ENCODE measurements around the gene LAMB4.

LAMB4 gene

GRCh38 chr7:108130261-108130660 lies at the start of gene LAMB4:
LAMB4 (minus strand) TSS chr7:108130361; CDS start chr7:108123164, 7,197 bp downstream.
- no peak for DNase-seq (ENCODE audit: low spot score)

GRCh38 chr7:108178398-108178797 lies 48.2 kb upstream of the LAMB4 start:
- DNase-seq (ENCODE audit: low spot score), result no peak

GRCh38 chr7:108171164-108171563 lies 41.0 kb upstream of the LAMB4 start:
- DNase-seq (ENCODE audit: low spot score), result no peak

GRCh38 chr7:108170251-108170650 lies 40.1 kb upstream of the LAMB4 start:
- DNase-seq (ENCODE audit: low spot score), result no peak

- DNase-seq (ENCODE audit: low spot score), result no peak
These were observed 37.3 kb upstream of the LAMB4 start for GRCh38 chr7:108167460-108167859.

GRCh38 chr7:108166687-108167086 lies 36.5 kb upstream of the LAMB4 start:
- DNase-seq (ENCODE audit: low spot score), result no peak

GRCh38 chr7:108165723-108166122 lies 35.6 kb upstream of the LAMB4 start:
- DNase-seq (ENCODE audit: low spot score), result no peak

- DNase-seq (ENCODE audit: low spot score), result no peak
These were observed 34.8 kb upstream of the LAMB4 start for GRCh38 chr7:108164946-108165345.

GRCh38 chr7:108164342-108164741 lies 34.2 kb upstream of the LAMB4 start:
- no peak for DNase-seq (ENCODE audit: low spot score)

- no peak for DNase-seq (ENCODE audit: low spot score)
These were observed 28.6 kb upstream of the LAMB4 start for GRCh38 chr7:108158776-108159175.

- no peak for DNase-seq (ENCODE audit: low spot score)
These were observed 27.6 kb upstream of the LAMB4 start for GRCh38 chr7:108157606-108158335.

GRCh38 chr7:108156897-108157605 lies 26.9 kb upstream of the LAMB4 start:
- no peak for DNase-seq (ENCODE audit: low spot score)

- no peak for DNase-seq (ENCODE audit: low spot score)
These were observed 22.0 kb upstream of the LAMB4 start for GRCh38 chr7:108152198-108152597.

GRCh38 chr7:108149908-108150307 lies 19.7 kb upstream of the LAMB4 start:
- no peak for DNase-seq (ENCODE audit: low spot score)

- DNase-seq (ENCODE audit: low spot score), result no peak
These were observed 19.0 kb upstream of the LAMB4 start for GRCh38 chr7:108149119-108149518.

GRCh38 chr7:108147031-108147563 lies 16.9 kb upstream of the LAMB4 start:
- DNase-seq (ENCODE audit: low spot score), result no peak

GRCh38 chr7:108146070-108146842 lies 16.1 kb upstream of the LAMB4 start:
- DNase-seq (ENCODE audit: low spot score), result peak; percentile 68

- DNase-seq (ENCODE audit: low spot score), result no peak
These were observed 15.2 kb upstream of the LAMB4 start for GRCh38 chr7:108145401-108145800.

- no peak for DNase-seq (ENCODE audit: low spot score)
These were observed 14.8 kb upstream of the LAMB4 start for GRCh38 chr7:108144931-108145330.

- no peak for DNase-seq (ENCODE audit: low spot score)
These were observed 13.7 kb upstream of the LAMB4 start for GRCh38 chr7:108143658-108144420.

- DNase-seq (ENCODE audit: low spot score), result peak; percentile 69
These were observed 12.6 kb upstream of the LAMB4 start for GRCh38 chr7:108142675-108143259.

Measured in COLO829 (cell line).